ENCODE measurements around the gene HM13.
A peak's percentile ranks its signal among the peaks of the same experiment; 100 is the strongest.

Gene HM13

DNA sequence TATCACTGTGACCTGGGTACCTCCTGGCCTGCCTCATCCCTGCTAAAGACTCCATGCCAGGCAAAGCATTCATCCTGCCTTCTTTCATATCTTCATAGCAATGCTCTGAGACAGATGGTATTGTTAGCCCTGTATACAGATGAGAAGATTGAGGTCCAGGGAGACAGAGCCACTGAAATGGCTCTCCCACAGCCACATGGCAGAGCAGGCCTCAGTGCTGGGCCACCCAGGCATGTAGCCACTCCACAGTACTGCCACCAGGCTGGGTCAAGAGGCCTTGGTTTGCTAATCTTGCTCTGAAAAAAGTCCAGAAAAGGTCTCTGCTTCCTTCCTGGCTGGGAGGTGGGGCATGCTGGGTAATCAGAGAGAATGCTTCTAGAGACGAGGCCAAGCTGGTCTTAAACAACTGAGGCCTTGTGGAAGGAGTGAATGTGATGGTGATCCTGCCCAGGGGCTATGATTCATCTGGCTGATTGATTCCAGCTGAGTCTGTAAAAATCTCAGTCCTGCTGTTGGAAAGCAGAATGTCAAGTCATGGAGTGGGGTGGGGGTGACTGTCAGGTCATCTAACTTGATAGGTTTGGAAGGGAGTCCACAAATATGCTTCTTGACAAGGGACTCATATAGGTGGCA lies 29.8 kb downstream of the HM13 start:
- no peak for DNase-seq

DNA sequence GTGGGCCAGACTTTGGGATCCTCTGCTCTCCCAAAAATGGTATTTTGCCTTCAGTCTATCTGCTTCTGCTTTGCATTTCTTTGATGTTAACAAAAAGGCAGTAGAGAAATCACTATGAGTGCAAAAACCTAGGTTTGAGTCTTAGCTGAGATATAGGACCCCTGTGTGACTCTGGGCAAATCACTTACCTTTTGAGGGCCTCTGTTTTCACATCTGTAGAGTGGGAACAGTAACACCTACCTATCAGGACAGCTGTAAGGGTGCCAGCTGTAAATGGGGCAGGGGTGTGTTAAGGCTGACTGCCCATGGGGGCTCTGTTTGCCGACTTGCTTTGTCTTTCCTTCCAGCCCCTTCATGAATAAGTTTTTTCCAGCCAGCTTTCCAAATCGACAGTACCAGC lies 30.4 kb downstream of the HM13 start:
- DNase-seq: no peak

DNA sequence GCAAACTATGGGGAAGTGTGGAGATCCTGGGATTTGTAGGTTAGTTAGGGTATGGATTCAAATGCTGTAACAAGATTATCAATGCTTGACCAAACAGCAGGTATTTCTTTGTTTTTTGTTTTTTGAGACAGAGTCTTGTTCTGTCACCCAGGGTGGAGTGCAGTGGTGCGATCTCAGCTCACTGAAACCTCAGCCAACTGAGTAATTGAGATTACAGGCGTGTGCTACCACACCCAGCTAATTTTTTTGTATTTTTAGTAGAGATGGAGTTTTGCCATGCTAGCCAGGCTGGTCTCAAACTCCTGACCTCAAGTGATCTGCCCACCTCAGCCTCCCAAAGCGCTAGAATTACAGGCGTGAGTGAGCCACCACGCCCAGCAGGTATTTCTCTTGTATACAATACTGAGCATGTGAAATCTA lies 31.4 kb downstream of the HM13 start:
- peak; percentile 62 for DNase-seq

DNA sequence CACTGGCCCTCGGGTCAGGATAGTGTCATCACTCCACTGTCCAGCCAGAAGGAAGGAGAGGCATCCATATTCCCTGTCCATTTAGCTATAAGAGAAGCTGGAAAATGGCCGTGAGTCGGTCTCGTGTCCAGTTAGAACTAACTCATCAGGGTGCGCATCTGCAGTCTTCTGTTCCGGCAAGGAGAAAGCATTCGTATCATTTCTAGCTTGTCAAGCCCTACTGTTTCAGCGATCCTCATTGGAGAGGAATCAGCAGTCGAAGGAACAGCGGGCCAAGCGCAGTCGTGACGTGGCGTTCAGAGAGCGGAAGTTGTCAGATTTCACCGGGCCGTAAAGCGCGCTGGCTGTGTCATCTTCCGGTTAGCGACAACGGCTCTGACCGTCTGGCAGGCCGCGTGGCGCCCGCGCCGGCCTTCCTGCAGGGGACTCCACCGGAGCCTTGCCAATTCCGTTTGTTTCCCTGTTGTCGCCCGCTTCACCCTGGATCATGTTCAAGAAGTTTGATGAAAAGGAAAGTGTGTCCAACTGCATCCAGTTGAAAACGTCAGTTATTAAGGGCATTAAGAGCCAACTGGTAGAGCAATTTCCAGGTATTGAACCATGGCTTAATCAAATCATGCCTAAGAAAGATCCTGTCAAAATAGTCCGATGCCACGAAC lies 32.9 kb downstream of the HM13 start:
- DNase-seq: peak; percentile 92

DNA sequence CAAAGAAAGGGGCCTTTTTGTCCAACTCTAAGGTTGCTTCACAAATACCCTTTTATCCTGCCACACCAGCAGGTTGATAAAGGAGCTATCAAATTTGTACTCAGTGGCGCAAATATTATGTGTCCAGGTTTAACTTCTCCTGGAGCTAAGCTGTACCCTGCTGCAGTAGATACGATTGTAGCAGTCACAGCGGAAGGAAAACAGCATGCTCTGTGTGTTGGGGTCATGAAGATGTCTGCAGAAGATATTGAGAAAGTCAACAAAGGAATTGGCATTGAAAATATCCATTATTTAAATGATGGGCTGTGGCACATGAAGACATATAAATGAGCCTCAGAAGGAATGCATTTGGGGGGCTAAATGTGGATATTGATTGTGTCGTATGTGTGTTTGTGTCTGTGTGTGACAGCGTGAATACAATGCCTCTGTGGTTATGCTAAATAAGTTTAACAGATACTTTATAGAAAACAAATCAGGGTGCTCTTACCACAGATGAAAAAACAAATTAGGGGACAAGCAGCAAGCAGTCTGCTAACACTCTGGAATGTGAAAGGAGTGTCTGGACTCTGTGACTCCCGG lies 33.6 kb downstream of the HM13 start:
- no peak for DNase-seq

DNA sequence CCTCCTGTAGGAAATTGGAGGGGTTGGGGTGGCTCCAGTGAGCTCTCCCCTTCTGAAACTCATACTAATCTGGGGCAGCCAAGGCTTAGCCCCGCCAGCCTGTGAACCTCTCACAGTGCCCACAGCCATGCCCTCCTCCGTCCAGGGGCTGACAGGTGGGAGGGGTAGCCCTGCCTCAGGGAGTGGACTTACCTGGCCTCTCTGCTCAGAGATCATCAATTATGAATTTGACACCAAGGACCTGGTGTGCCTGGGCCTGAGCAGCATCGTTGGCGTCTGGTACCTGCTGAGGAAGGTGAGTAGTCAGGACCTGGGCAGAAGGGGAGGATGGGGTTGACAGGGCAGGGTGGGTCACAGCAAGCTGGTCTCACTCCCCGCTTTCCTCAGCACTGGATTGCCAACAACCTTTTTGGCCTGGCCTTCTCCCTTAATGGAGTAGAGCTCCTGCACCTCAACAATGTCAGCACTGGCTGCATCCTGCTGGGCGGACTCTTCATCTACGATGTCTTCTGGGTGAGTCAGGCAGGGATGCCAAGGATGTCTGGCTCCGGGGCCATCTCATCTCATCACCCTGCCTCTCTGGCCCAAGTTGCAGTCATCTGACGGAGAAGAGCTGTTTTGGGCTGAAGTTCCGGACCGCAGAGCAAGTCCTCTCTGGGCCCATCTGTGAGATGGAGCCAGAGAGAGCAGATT lies 34.7 kb downstream of the HM13 start:
- DNase-seq: no peak

DNA sequence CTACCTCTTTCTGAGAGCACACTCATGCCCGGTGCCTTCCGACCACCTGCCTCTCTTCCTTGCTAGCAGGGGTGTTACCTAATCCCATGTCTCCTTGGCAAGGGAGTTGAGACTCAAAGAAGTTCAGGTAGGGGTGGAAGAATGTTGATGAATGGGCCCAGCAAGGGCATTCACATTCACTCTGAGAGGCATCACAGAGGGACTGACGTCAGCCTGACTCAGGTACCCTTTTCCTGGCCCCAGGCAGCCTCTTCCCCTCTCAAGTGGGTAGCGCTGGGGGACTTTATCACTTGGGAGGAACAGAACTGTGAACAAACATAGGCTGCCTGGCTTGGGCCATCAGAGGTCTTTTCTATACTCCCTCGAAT lies 35.3 kb downstream of the HM13 start:
- no peak for DNase-seq

DNA sequence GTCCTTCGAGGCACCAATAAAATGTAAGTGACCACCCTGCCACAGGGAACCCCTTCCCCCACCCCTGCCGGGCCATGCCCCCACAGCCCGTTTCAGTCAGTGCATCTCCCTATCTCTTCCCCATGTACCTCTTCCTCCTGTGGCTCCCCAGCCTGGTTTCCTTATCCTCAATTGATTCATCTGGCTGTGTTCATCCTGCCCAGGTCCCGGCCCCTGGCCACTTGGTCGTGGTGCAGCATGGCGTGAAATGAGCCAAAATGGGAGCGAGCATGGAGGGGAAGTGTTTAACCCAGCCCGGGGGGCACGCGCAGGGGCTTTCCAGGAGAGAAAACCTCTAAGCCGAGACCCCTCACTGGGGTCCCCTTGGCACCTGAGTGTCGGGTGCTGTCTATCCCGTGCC lies 35.9 kb downstream of the HM13 start:
- no peak for DNase-seq

DNA sequence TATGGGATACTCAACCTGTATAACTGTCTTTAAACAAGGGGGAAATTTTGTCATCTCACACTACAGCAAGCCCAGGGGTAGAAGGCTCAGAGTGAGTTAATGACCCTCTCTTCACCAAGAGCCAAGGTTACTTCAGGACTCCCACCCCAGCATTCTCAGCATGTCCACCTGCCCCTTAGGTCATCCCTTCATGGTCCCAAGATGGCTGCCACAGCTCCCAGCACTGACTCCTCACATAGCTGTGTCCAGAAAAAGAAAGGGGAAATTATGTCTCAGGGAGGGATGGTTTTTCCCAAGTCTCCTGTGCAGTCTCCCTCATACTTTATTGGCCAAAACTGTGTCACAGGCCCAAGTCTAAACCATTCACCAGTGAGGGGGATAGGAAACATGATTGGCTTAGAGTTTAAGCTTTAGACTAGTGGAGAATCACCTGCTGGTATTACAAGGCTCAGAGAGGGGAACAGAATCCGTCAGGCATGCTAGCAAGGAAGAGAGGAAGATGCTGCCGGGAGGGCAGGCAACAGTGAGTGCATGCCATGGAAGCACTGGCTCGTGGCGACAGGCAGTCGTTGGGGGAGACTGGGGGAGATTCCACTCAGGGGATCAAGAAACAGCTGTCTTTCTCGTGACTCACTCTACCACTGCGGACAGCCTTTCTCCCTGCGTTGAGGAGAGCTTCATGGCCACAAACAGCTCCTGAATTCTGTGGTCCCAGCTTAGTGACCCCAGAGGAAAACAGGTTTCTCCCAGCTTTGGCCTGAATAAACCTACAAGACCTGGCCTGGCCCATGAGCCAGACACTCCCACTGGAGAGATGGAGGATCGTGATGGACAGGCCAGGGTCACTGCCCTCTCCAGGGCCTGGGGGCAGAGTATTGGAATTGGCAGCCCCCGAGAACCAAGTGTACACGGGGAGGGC lies 37.2 kb downstream of the HM13 start:
- no peak for DNase-seq

DNA sequence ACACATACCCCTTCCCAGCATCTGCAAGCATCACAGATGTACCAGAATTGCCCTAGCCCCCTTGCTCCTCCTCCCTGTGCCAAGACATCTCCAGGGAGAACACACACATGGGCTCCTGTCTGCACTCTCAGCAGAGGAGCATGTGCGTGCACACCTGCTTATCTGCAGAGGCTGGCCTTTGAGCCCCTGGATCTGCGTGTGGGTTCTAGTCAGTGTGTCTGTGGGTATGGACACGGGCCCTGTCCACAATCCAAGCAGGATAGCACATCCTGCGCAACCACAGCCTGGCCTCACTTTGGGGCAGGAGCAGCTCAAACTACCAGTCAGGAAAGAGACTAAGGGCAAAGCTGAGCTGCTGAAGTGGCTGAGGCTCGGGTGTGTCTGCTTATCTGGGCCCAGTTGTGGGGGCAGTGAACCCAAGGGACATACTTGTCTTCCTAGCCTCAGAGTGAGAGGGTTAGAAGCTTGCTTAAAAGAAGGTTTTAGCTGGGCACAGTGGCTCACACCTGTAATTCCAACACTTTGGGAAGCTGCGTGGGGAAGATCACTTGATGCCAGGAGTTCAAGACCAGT lies 41.0 kb downstream of the HM13 start:
- peak; percentile 73 for DNase-seq

DNA sequence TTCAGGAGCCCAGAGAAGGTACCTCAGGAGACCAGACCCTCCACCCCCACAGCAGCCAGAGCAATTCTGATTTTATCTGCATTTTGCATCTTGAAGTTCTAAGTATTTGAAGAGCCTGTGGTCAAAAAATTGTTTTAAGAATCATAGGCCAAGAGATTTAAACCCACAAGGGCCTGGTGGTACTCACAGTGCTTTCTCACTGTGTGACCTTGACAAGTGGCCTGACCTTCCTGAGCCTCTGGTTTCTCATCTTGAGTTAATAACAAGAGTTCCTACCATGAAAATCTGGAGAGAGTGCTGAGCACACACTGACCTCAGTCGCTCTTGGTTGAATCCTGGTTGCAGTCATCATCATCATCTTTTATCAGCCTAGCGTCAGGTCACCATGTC lies 45.5 kb downstream of the HM13 start:
- peak; percentile 40 for DNase-seq

DNA sequence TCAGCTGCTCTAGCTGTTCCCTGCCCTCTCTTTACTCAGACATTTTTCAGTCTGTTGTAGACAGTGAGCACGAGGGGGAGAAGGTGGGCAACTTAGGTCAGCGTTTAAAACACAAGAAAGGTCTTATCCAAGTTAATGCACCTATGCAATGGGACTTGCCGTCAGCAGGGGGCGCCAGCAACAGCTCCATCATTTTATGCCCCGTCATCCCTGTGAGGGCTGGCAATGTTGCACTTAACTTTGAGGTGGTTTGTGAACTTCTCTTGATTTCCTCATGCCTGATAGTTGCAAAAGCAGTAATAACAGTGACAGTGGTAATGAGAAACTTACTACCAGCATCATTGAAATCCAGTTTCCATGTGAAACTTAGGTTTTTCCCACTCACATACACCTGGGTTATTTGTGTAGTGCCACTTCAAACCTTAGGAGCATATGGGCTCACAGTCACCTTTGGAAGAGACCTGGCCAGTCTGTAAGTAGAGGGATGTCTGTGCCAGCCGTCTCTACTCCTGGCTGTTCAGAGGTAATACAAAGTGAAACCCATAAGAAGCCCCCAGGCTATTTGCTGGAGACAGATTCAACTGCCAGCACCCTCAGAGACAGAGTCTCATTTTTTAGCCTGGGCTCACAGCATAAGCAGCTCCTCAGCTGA lies 46.0 kb downstream of the HM13 start:
- peak; percentile 90 for DNase-seq

DNA sequence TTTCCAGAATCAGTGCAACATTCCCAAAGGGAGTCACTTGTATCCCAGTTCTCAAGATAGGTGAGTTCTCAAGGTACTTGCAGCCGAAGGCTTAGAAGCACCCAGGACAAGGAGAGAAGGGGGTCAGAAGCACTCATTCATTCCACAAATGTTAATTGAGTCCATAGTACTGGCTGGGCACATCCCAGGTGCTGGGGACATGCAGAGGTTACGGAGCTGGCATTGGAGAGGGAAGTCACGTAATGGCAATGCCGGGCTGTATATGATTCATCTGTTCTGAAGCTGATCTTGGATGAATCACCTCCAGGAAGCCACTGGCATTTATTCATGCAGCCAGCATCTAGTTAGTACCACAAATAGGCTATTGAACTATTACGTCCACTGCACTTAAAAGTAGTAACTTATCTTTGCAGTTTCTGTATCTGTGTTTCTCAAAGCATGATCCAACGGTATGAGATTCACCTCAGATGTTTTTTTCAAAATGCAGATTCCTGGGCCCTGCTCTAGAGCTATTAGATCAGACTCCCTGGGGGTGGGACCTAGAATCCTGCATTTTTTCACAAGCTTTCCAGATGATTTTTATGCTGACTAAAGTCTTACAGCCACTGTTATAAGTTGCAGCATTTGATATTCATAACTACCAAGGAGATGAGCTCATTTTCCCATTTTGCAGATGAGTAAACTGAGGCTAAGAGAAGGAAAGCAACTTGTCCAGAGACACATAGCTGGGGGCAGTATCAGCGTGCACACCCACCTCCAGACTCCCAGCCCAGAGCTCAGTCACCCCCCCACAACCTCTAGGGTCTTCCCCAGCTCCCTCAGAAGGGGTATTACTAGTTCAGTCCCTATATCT lies 46.7 kb downstream of the HM13 start:
- no peak for DNase-seq

DNA sequence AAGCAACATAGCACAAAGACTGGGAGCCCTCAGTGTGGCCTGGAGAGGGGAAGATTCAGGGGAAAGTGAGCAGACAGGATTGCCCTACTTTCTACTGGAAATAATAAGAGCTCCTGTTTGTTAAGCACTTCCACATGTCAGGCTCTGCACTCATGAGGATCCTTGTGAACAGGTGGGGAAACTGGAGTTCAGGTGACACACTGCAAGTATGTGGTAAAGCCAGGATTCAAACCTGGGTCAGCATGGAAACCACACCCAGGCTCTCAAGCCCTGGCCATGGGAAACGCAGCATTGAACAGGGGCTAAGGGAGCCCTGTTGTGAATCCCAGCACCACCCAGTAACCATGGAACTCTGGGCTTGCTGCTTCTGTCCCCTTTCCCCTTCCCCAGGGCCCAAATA lies 48.0 kb downstream of the HM13 start:
- DNase-seq: no peak

DNA sequence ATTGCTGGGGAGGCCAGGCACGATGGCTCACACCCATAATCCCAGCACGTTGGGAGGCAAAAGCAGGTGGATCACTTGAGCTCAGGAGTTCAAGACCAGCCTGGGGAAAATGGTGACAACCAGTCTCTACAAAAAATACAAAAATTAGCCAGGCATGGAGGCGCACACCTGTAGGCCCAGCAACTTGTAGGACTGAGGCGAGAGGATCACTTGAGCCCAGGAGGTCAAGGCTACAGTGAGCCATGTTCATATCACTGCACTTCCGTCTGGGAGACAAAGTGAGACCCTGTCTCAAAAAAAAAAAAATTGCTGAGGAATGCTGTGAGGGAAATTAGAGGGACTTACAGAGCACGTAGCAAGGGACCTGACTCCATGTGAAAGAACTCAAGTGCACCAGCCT lies 50.0 kb downstream of the HM13 start:
- no peak for DNase-seq

DNA sequence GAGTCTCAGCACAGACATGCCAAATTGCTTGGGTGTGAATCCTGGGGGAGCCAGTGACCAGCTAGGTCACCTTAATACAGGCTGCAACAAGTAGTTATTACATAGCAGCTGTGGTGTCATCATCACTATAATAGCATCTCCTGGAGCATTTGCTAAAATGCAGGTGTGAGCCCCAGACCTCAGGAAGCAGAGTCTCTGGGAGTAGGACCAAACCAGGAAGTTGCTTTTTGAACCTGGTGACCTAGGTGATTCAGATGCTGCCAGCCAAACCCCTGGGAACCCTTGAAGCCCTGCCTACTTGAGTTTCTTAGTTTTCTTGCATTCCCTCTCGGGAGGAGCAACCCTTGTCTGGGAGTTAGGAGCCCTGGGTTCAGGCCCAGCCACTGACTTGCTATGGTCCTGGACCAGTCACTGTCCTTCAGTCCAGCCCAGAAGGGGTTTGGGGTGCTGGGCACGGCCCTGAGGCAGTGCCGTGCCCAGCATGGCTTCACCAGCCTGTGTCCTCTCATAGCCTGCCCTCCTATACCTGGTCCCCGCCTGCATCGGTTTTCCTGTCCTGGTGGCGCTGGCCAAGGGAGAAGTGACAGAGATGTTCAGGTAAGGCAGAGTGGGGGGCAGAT lies 51.6 kb downstream of the HM13 start:
- DNase-seq: no peak

DNA sequence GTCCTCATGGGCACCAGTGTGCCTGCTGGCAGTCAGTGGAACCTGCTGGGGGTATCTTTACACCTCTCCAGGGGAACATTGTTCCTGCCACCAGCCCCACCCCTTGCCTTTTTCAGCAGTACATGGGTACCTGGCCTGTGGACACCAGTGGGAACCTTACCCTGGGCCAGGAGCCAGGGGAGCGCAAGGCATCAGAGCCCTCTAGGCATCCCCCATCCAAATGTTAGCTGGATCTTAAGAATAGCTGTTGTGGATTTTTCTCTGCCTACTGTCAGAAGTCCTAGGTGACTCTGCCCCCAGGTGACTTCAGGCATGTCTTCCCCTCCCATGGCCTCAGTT lies 52.0 kb downstream of the HM13 start:
- DNase-seq: no peak

DNA sequence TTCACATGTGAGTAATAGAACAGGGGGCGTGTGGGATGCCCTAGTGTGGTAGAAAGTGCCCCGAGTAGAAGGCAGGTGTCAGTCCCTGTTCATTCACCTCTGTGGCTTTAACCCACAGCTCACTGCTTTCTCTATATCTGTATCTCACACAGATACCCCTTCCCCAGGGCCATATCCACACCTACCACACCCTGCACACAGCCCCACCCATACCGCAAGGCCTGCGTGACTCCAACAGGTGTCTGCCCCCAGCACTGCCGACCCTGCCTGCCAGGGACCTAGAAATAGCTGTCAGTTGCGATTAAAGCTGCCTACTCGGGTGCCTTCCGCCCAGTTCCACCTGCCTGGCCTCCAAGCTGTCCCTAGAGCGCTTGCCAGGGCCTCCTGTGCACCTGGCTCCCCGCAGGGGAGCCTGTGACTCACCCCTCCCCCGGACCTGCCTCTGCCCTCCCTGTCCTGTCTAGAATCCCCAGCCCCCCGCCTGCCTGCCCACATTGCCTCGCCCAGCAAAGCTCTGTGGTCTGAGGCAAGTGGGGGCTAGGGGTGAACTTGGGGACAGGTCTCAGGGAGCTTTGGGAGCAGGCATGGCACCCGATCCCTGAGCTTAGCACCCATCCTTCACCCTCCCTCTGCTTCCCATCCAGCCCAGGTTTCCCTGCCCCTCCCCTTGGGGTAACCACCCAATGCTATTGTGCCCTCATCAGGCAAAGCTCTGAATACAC lies 52.6 kb downstream of the HM13 start:
- no peak for DNase-seq

DNA sequence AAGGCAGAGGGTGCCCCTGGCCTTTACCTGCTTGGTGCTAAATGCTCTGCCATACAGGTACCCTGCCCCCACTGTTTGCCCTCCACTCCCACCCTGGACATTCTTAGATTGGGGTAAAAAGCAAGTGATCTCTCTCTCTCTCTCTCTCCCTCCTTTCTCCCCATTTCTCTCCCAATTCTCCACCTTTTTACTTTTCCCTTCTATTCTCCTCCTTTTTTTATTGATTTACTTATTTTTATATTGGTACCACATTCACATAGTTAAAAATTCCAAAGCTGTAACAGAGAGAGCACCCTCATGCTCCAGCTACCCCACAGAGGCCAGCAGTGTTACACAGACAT lies 53.1 kb downstream of the HM13 start:
- no peak for DNase-seq

DNA sequence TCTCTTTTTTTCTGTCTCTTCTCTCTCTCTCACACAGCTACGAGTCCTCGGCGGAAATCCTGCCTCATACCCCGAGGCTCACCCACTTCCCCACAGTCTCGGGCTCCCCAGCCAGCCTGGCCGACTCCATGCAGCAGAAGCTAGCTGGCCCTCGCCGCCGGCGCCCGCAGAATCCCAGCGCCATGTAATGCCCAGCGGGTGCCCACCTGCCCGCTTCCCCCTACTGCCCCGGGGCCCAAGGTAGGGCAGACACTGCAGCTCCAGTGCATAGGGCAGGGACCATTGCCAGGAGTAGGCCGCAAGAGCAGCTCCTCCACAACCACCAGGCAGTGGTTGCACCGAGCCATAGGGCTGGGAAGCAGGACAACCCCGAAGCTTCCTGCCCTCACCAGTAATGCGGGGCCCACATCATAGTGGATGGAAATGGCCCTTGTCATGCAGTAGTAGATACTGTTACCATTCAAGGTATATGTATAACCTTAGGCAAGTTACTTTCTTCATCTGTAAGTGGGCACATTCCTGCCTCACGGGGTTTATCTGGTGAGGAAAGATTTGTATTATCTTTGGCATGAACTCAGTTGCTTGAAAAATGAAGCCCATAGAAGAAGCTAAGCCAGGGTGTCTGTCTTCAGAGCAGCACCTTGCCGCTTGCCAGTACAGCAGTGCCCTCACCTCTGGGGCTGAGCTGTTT lies 53.9 kb downstream of the HM13 start:
- DNase-seq: no peak

All from hematopoietic multipotent progenitor cell treated with erythropoietin and hydrocortisone succinate and interleukin-3 and kit ligand, for 6 days (in vitro differentiated cells).